Adrenal gland (tissue), 12 donors: Measurements from ENCODE around the gene CCDC83. TPM values are rescaled to one million over a fixed set of nuclear protein-coding genes. Genes with fewer than 3 reads are reported as not detected.

Source experiments
- DNase-seq, 7 donors: peaks; one replicate each; pipeline ENCODE4 v3.0.0-alpha.2; 2019 to 2020
- H3K27ac ChIP-seq, 5 donors: fragments of 200-600 bp; sonication (generic) in 4 of 5; 1 replicate in 3 of 5; 2 replicates in 2 of 5; pipeline versions ENCODE4 v1.5.1 to v1.8.0; 2016 to 2020; ENCODE audit warnings: mild to moderate bottlenecking in 1 of 5
- H3K27me3 ChIP-seq: fragments of 200-600 bp; 2 replicates; pipeline ENCODE4 v1.8.0; 2021
- H3K36me3 ChIP-seq, 2 donors: fragments of 200-600 bp; replicated peaks in 1 of 2; 1 replicate in 1 of 2; 2 replicates in 1 of 2; pipeline versions ENCODE4 v1.5.1 to v1.8.0; 2018 to 2022
- H3K4me1 ChIP-seq, 2 donors: fragments of 200-600 bp; replicated peaks in 1 of 2; 1 replicate in 1 of 2; 2 replicates in 1 of 2; pipeline versions ENCODE4 v1.5.1 to v1.8.0; 2018 to 2021
- H3K4me3 ChIP-seq, 4 donors: fragments of 200-600 bp; sonication (generic) in 3 of 4; one replicate each; pipeline ENCODE4 v1.5.1; 2016 to 2018
- H3K9me3 ChIP-seq, 3 donors: fragments of 200-600 bp; sonication (generic) in 1 of 3; replicated peaks in 1 of 3; 1 replicate in 2 of 3; 2 replicates in 1 of 3; pipeline versions ENCODE4 v1.5.1 to v1.8.0; 2016 to 2021
- CTCF ChIP-seq, 6 experiments: fragments of 450-650 bp in 4 of 6; fragments of 200-600 bp in 2 of 6; sonication (generic) in 1 of 6; IDR thresholded peaks; 1 replicate in 5 of 6; 2 replicates in 1 of 6; pipeline versions ENCODE4 v1.5.1 to v1.8.0; 2016 to 2021; ENCODE audit warnings: antibody characterized with exemption in 6 of 6, mild to moderate bottlenecking in 2 of 6, moderate library complexity in 1 of 6
- POLR2A ChIP-seq, 2 donors: fragments of 450-650 bp; IDR thresholded peaks; one replicate each; pipeline ENCODE4 v1.6.1; 2017; ENCODE audit warnings: antibody characterized with exemption in 2 of 2, mild to moderate bottlenecking in 2 of 2, moderate library complexity in 1 of 2
- WGBS, 4 donors: extraction: QIAGEN DNeasy Blood & Tissue Kit in 2 of 4; methylation state at CpG; one replicate each; pipeline versions ENCODE4 v1.1.5 to v1.1.7; 2013 to 2017; 5-methylcytosine and 5-hydroxymethylcytosine counted together
- intact Hi-C, 2 donors: fragments of 100-400 bp; cut with DNase I; formaldehyde crosslinking; loops; one replicate each; pipeline versions ENCODE4 v1.14.1 to v1.15.0; 2022 to 2023
- polyA plus RNA-seq, 3 donors: library from polyadenylated mRNA; stranded (reverse); fragments of 200-250 nt in 2 of 3; fragments of 350-450 nt in 1 of 3; fragmentation: Illumina TruSeq in 1 of 3; extraction: RNeasy Lipid Tissue Mini Kit (QIAGEN cat#74804) in 1 of 3; gene quantifications; one replicate each; pipeline ENCODE4 v1.2.3, GENCODE V29; 2013 to 2014
- total RNA-seq, 9 donors: library from RNA; depleted of rRNA in 4 of 9; stranded (reverse); fragments of >200 nt in 4 of 9; fragments of 120-200 nt in 1 of 9; fragmentation: NEBNext Ultra II Directional in 1 of 9; extraction: Animal tissue kit (Norgen Biotek cat#: 25700) in 1 of 9; gene quantifications; one replicate each; pipeline versions ENCODE4 v1.1.0 to v1.2.4, GENCODE V29; 2013 to 2023
- donor health status: healthy with polysubstance abuse.
- donor health status: Bipolar disorder and iron deficiency.
- donor health status: DM: yes; HTN: yes; CAD: no.
- donor health status: DM: no; HTN: no; CAD: no.
- donor health status: DM: no; HTN: no; CAD: no.
- donor health status: DM: yes; HTN: yes; CAD: no.

CCDC83 gene
- total and polyA plus RNA-seq, 12 donors = not detected

GRCh38 chr11:85935751-85936150 lies 80.6 kb downstream of the CCDC83 start:
- 92 to 99% (median 95%) methylated on average over 6 to 10 of the region's 10 CpGs for WGBS, 4 donors
- Histone ChIP-seq H3K4me3 (no peak overlapping the region), H3K9me3 (no peaks in the 10 kb centered on the region), H3K36me3 (no peaks in the 10 kb centered on the region), H3K27me3 (no peaks in the 10 kb centered on the region), H3K4me1 (no peaks in the 10 kb centered on the region), H3K27ac (no peak overlapping the region)
- no peak for DNase-seq
- TF ChIP-seq POLR2A (IDR thresholded peaks at IDR 0.05) = no peak
- TF ChIP-seq CTCF (IDR thresholded peaks at IDR 0.05) = no peak
- intact Hi-C loops = loop anchor here in 1 of 2 donors (5.0 kb wide), 1 partner anchor 78 kb away; the partner anchor contains the start of gene CCDC83

GRCh38 chr11:85937835-85938234 lies 82.7 kb downstream of the CCDC83 start:
- Histone ChIP-seq H3K9me3 (no peaks in the 10 kb centered on the region), H3K36me3 (no peaks in the 10 kb centered on the region), H3K27ac (no peak overlapping the region), H3K27me3 (no peaks in the 10 kb centered on the region), H3K4me1 (no peaks in the 10 kb centered on the region), H3K4me3 (no peak overlapping the region)
- no peak for DNase-seq
- no peak for TF ChIP-seq CTCF (IDR thresholded peaks at IDR 0.05)
- no peak for TF ChIP-seq POLR2A (IDR thresholded peaks at IDR 0.05)
- intact Hi-C loops = loop anchor here in 1 of 2 donors (5.0 kb wide), 1 partner anchor 81 kb away; the partner anchor contains the start of gene CCDC83
- WGBS, 4 donors = 77 to 100% (median 99%) methylated on average over 1 of the region's 1 CpG

- H3K4me1 ChIP-seq = no peaks in the 10 kb centered on the region
- TF ChIP-seq CTCF (IDR thresholded peaks at IDR 0.05) = no peak
- no peak for TF ChIP-seq POLR2A (IDR thresholded peaks at IDR 0.05)
- no peaks in the 10 kb centered on the region for H3K27me3 ChIP-seq
- DNase-seq = no peak
- H3K9me3 ChIP-seq = no peaks in the 10 kb centered on the region
- no peaks in the 10 kb centered on the region for H3K36me3 ChIP-seq
- no peak overlapping the region for H3K4me3 ChIP-seq
- WGBS, 4 donors = 76 to 87% (median 83%) methylated on average over 4 of the region's 4 CpGs
- intact Hi-C loops = loop anchor here (5.0 to 10.0 kb wide), 5 partner anchors 82 to 355 kb away; partner anchors contain the start of gene CCDC83 (in 1 of the 2)
- H3K27ac ChIP-seq = no peak overlapping the region
These were observed 84.2 kb downstream of the CCDC83 start for GRCh38 chr11:85939099-85940015.

GRCh38 chr11:85941380-85941973 lies 86.3 kb downstream of the CCDC83 start:
- no peaks in the 10 kb centered on the region for H3K27me3 ChIP-seq
- intact Hi-C loops = loop anchor here (5.0 to 10.0 kb wide), 4 partner anchors 103 to 353 kb away; no protein-coding TSS in a partner anchor
- H3K4me1 ChIP-seq = peaks cover 0 to 4% of the 10 kb centered on the region in 2 donors
- H3K9me3 ChIP-seq = no peaks in the 10 kb centered on the region
- no peak overlapping the region for H3K27ac ChIP-seq
- TF ChIP-seq CTCF (IDR thresholded peaks at IDR 0.05) = peak; percentile 65 to 86 (median 82)
- TF ChIP-seq POLR2A (IDR thresholded peaks at IDR 0.05) = no peak
- peak; percentile 61 to 85 (median 76) for DNase-seq
- H3K36me3 ChIP-seq = no peaks in the 10 kb centered on the region
- no peak overlapping the region for H3K4me3 ChIP-seq
- WGBS, 4 donors = 3 to 31% (median 19%) methylated on average over 4 to 6 of the region's 6 CpGs
